K562 (cell line): Measurements from ENCODE around the gene RSPH9. TPM values are rescaled to one million over a fixed set of nuclear protein-coding genes. Genes with fewer than 3 reads are reported as not detected.

Source experiments
- ATF7 ChIP-seq: fragments of 450-650 bp; IDR thresholded peaks from 2 replicates; pipeline ENCODE4 v1.7.1; 2014; ENCODE audit warnings: mild to moderate bottlenecking, moderate library complexity
- BMI1 ChIP-seq: fragments of 150-350 bp; IDR thresholded peaks from 2 replicates; pipeline ENCODE4 v1.6.1; 2014; ENCODE audit warnings: low read length
- CBX3 ChIP-seq, 2 experiments: IDR thresholded peaks; 1 replicate in 1 of 2; 2 replicates in 1 of 2; pipeline ENCODE4 v1.6.1; 2012; ENCODE audit warnings: inconsistent platforms in 2 of 2, low read length in 2 of 2, borderline replicate concordance in 1 of 2, control low read depth in 1 of 2
- CUX1 ChIP-seq: fragments of 200-800 bp; sonication (Bioruptor generic); IDR thresholded peaks from 2 replicates; pipeline ENCODE4 v1.6.1; 2016; ENCODE audit warnings: missing genetic modification characterization, missing compliant biosample characterization
- FOXP4 ChIP-seq: sonication (generic); formaldehyde crosslinking; IDR thresholded peaks from 2 replicates; pipeline ENCODE4 v1.8.0; 2022; ENCODE audit warnings: mild to moderate bottlenecking, missing genetic modification reagents, borderline replicate concordance
- GMEB1 ChIP-seq: fragments of 250-450 bp; sonication (Bioruptor Pico); IDR thresholded peaks from 2 replicates; pipeline ENCODE4 v1.4.0; 2020; ENCODE audit warnings: mild to moderate bottlenecking
- JUND ChIP-seq, 2 experiments: IDR thresholded peaks; 2 replicates in 1 of 2; 3 replicates in 1 of 2; pipeline ENCODE4 v1.6.1; 2011; ENCODE audit warnings: borderline replicate concordance in 2 of 2, low read depth in 2 of 2, low read length in 2 of 2, improper control_type of control experiment in 1 of 2, missing biosample characterization in 1 of 2, missing genetic modification characterization in 1 of 2, missing genetic modification reagents in 1 of 2
- KDM1A ChIP-seq, 2 experiments: fragments of 450-650 bp; IDR thresholded peaks; 2 replicates each; pipeline ENCODE4 v1.6.1; 2016; ENCODE audit warnings: mild to moderate bottlenecking in 2 of 2
- KLF13 ChIP-seq: fragments of 450-650 bp; IDR thresholded peaks from 2 replicates; pipeline ENCODE4 v1.6.1; 2016; ENCODE audit warnings: missing genetic modification characterization, low read depth, mild to moderate bottlenecking, missing compliant biosample characterization, moderate library complexity, borderline replicate concordance
- MEIS2 ChIP-seq: fragments of 450-650 bp; IDR thresholded peaks from 2 replicates; pipeline ENCODE4 v1.6.1; 2014; ENCODE audit warnings: mild to moderate bottlenecking; ENCODE audit not compliant: partially characterized antibody
- PCBP1 ChIP-seq: fragments of 200-400 bp; formaldehyde crosslinking; IDR thresholded peaks from 2 replicates; pipeline ENCODE4 v1.6.1; 2018; ENCODE audit warnings: mild to moderate bottlenecking, low read depth, low read length; ENCODE audit not compliant: poor library complexity, severe bottlenecking
- PKNOX1 ChIP-seq: fragments of 450-650 bp; IDR thresholded peaks from 2 replicates; pipeline ENCODE4 v1.6.1; 2016
- SRF ChIP-seq, 2 experiments: fragments of 250-450, 450-650 bp in 1 of 2; sonication (Bioruptor Pico) in 1 of 2; sonication (generic) in 1 of 2; formaldehyde crosslinking; IDR thresholded peaks; 2 replicates each; pipeline versions ENCODE4 v1.5.0 to v1.5.1; 2020 to 2022; ENCODE audit warnings: mild to moderate bottlenecking in 1 of 2, missing genetic modification reagents in 1 of 2
- STAT5A ChIP-seq: IDR thresholded peaks from 2 replicates; pipeline ENCODE4 v1.6.1; 2012; ENCODE audit warnings: low read length, inconsistent platforms, borderline replicate concordance
- TBL1XR1 ChIP-seq, 2 experiments: IDR thresholded peaks; 2 replicates each; pipeline ENCODE4 v1.6.1; 2012; ENCODE audit warnings: improper control_type of control experiment in 2 of 2, low read length in 2 of 2, mild to moderate bottlenecking in 1 of 2
- ZNF175 ChIP-seq: fragments of 200-800 bp; sonication (Bioruptor generic); IDR thresholded peaks from 2 replicates; pipeline ENCODE4 v1.6.1; 2016; ENCODE audit warnings: low read depth, mild to moderate bottlenecking, missing genetic modification characterization, missing compliant biosample characterization
- ZZZ3 ChIP-seq: fragments of 450-650 bp; IDR thresholded peaks from 2 replicates; pipeline ENCODE4 v1.6.1; 2016; ENCODE audit warnings: antibody characterized with exemption, mild to moderate bottlenecking, moderate library complexity
- polyA plus RNA-seq, 8 experiments: library from polyadenylated mRNA; depleted of rRNA in 4 of 8; stranded (reverse) in 5 of 8; unstranded in 3 of 8; fragments of >200 nt; fragmentation: Nextera tagmentation in 2 of 8; fragmentation: Illumina TruSeq in 1 of 8; extraction: Ambion mirVana in 2 of 8; extraction: Trizol in 1 of 8; gene quantifications; 2 replicates each; pipeline versions ENCODE4 v1.2.1 to v1.2.3, GENCODE V29; 2011 to 2014; ENCODE audit warnings: inconsistent platforms in 1 of 8, missing spikeins in 1 of 8
- total RNA-seq, 7 experiments: library from RNA; depleted of rRNA in 6 of 7; stranded (reverse); fragments of >200 nt in 6 of 7; fragmentation: Illumina TruSeq in 2 of 7; extraction: Trizol in 2 of 7; gene quantifications; 2 replicates each; pipeline versions ENCODE4 v1.2.1 to v1.2.3, GENCODE V29; 2011 to 2021; ENCODE audit warnings: low replicate concordance in 1 of 7

RSPH9 gene
- total and polyA plus RNA-seq, 9 of the 15 experiments (the other 6 are each of a cell fraction or from before 2014, with no cell fraction given), result 0.05 to 0.60 (median 0.39) TPM; not detected in 6

- TF ChIP-seq CUX1 (peak; percentile 16; the same call in 1 of the 2 replicates), ZZZ3 (no peak), GMEB1 (CRISPR knock-in tag) (peak; percentile 92), STAT5A (no peak), BMI1 (no peak), KLF13 (0 out of 2 replicates have a peak, but pooled peaks have one; percentile 9), PKNOX1 (peak; percentile 74), TBL1XR1 (IDR thresholded peaks at IDR 0.05; ENCODE audit: low read length in 2 of 2) (peak; percentile 12 to 54; a peak in 2 of 4 replicates), MEIS2 (no peak), JUND (IDR thresholded peaks at IDR 0.05; ENCODE audit: borderline replicate concordance, low read depth, low read length) (peak; percentile 79), JUND (tag; IDR thresholded peaks at IDR 0.05; ENCODE audit: borderline replicate concordance, low read depth, low read length) (no peak; the same call in 2 of the 3 replicates), KDM1A (IDR thresholded peaks at IDR 0.05) (no peak), ZNF175 (CRISPR knock-in tag) (peak; percentile 80), ATF7 (peak; percentile 66), CBX3 (IDR thresholded peaks at IDR 0.05; ENCODE audit: borderline replicate concordance in 1 of 2, low read length in 2 of 2) (no peak; a peak in 1 of 3 replicates), PCBP1 (peak; percentile 71), SRF (CRISPR knock-in tag; IDR thresholded peaks at IDR 0.05) (peak in 1 of 2 experiments; percentile 66; a peak in 2 of 4 replicates), FOXP4 (CRISPR knock-in tag) (no peak; the same call in 1 of the 2 replicates)
These were observed 15.7 kb upstream of the RSPH9 start, which contains the start of gene GTPBP2 (continued) for GRCh38 chr6:43629104-43629504.
